ENCODE data around the gene NEK7.

- TF ChIP-seq EZH2 (IDR thresholded peaks at IDR 0.05; ENCODE audit: insufficient read depth, poor library complexity, severe bottlenecking) (no peak), EZH2phosphoT487 (IDR thresholded peaks at IDR 0.05; ENCODE audit: insufficient read depth, low read depth) (no peak)
These were observed 108.4 kb downstream of the NEK7 start for GRCh38 chr1:198265073-198265661.

Measured in GM23248 (cell line).